OCI-LY1 (cell line): ENCODE measurements around the gene FAM131C.

Source experiments
- H2AFZ ChIP-seq: fragments of 200-600 bp; sonication (generic), shearing (Covaris generic); 2 replicates; pipeline ENCODE4 v1.6.0; 2014; ENCODE audit warnings: antibody characterized with exemption, mild to moderate bottlenecking, low read length
- H3F3A ChIP-seq: fragments of 200-600 bp; sonication (generic), shearing (Covaris generic); 2 replicates; pipeline ENCODE4 v1.6.0; 2014; ENCODE audit warnings: mild to moderate bottlenecking, antibody characterized with exemption, low read length, moderate library complexity; ENCODE audit not compliant: insufficient read depth
- H3K27ac ChIP-seq: fragments of 200-600 bp; sonication (generic); 2 replicates; pipeline ENCODE4 v1.5.1; 2014; ENCODE audit warnings: low read length, mixed run types, mild to moderate bottlenecking, low read depth; ENCODE audit not compliant: poor library complexity, severe bottlenecking
- H3K27me3 ChIP-seq: fragments of 200-600 bp; sonication (generic); 2 replicates; pipeline ENCODE4 v1.6.0; 2014; ENCODE audit warnings: antibody characterized with exemption, mild to moderate bottlenecking, low read length, moderate library complexity; ENCODE audit not compliant: insufficient read depth
- H3K36me3 ChIP-seq: fragments of 200-600 bp; sonication (generic); 2 replicates; pipeline ENCODE4 v1.6.1; 2014; ENCODE audit warnings: mild to moderate bottlenecking, antibody characterized with exemption, low read length, moderate library complexity, mixed read lengths; ENCODE audit not compliant: insufficient read depth
- H3K4me1 ChIP-seq: fragments of 200-600 bp; sonication (generic); 2 replicates; pipeline ENCODE4 v1.5.1; 2014; ENCODE audit warnings: mild to moderate bottlenecking, low read length, moderate library complexity; ENCODE audit not compliant: insufficient read depth, severe bottlenecking
- H3K4me2 ChIP-seq: fragments of 200-600 bp; sonication (generic), shearing (Covaris generic); 2 replicates; pipeline ENCODE4 v1.6.1; 2014; ENCODE audit warnings: low read length
- H3K4me3 ChIP-seq: fragments of 200-600 bp; sonication (generic); 2 replicates; pipeline ENCODE4 v1.5.1; 2014; ENCODE audit warnings: low read length, low read depth, mild to moderate bottlenecking, mixed read lengths; ENCODE audit not compliant: poor library complexity, severe bottlenecking
- H3K79me2 ChIP-seq: fragments of 200-600 bp; shearing (Covaris generic); 2 replicates; pipeline ENCODE4 v1.6.1; 2016; ENCODE audit warnings: mixed run types, low read length, mixed read lengths; ENCODE audit not compliant: insufficient read depth
- H3K9ac ChIP-seq: fragments of 200-600 bp; sonication (generic), shearing (Covaris generic); 2 replicates; pipeline ENCODE4 v1.6.1; 2014; ENCODE audit warnings: mild to moderate bottlenecking, low read length, mixed read lengths
- H3K9me2 ChIP-seq: fragments of 200-600 bp; sonication (generic), shearing (Covaris generic); 2 replicates; pipeline ENCODE4 v1.6.1; 2014; ENCODE audit warnings: low read depth, mild to moderate bottlenecking, low read length, mixed read lengths
- H3K9me3 ChIP-seq: fragments of 200-600 bp; shearing (Covaris generic); 2 replicates; pipeline ENCODE4 v1.6.1; 2014; ENCODE audit warnings: low read length, mixed read lengths
- H4K20me1 ChIP-seq: fragments of 200-600 bp; sonication (generic), shearing (Covaris generic); 2 replicates; pipeline ENCODE4 v1.6.0; 2016; ENCODE audit warnings: mild to moderate bottlenecking, low read length; ENCODE audit not compliant: insufficient read depth
- EZH2 ChIP-seq: fragments of 200-600 bp; sonication (generic), shearing (Covaris generic); IDR thresholded peaks from 2 replicates; pipeline ENCODE4 v1.8.0; 2017; ENCODE audit warnings: borderline replicate concordance, mixed run types, mild to moderate bottlenecking, antibody characterized with exemption, low read length, moderate library complexity, mixed read lengths
- TF ChIP-seq, protein P1 (sequence below): fragments of 200-600 bp; sonication (generic), shearing (Covaris generic); IDR thresholded peaks from 2 replicates; pipeline ENCODE4 v1.5.1; 2017; ENCODE audit warnings: mild to moderate bottlenecking, antibody characterized with exemption, low read length, moderate library complexity, mixed read lengths

FAM131C gene

DNA sequence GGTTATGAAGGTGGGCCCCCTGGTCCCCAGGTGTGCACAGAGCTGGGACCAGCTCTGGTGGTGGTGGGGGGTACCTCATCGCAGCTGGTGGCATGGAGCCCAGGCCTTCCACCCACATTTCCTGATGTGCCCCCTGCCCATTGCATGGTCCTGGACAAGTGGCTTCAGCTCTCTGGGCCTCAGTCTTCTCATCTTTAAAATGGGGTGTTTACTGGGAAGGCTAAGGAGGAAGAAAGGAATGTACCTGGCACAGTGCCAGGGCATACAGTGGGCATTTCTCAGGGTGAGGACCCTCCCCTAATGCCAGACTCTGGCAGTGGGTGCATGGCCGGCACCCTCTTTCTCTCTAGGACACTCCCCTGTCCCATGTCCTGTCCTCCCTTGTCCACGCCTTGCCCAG, 22.4 kb downstream of the FAM131C start:
- Histone ChIP-seq H3K79me2 (no peaks in the 10 kb centered on the region), H4K20me1 (no peaks in the 10 kb centered on the region), H3K9me3 (no peaks in the 10 kb centered on the region), H3K4me1 (no peaks in the 10 kb centered on the region), H3K36me3 (no peaks in the 10 kb centered on the region), H3K9ac (no peak overlapping the region), H3K4me3 (no peak overlapping the region), H3K4me2 (no peak overlapping the region), H3K9me2 (no peaks in the 10 kb centered on the region), H3K27me3 (no peaks in the 10 kb centered on the region; the same call in 1 of the 2 replicates), H2AFZ (no peak overlapping the region), H3K27ac (no peak overlapping the region), H3F3A (no peaks in the 10 kb centered on the region)
- TF ChIP-seq, protein P1, sequence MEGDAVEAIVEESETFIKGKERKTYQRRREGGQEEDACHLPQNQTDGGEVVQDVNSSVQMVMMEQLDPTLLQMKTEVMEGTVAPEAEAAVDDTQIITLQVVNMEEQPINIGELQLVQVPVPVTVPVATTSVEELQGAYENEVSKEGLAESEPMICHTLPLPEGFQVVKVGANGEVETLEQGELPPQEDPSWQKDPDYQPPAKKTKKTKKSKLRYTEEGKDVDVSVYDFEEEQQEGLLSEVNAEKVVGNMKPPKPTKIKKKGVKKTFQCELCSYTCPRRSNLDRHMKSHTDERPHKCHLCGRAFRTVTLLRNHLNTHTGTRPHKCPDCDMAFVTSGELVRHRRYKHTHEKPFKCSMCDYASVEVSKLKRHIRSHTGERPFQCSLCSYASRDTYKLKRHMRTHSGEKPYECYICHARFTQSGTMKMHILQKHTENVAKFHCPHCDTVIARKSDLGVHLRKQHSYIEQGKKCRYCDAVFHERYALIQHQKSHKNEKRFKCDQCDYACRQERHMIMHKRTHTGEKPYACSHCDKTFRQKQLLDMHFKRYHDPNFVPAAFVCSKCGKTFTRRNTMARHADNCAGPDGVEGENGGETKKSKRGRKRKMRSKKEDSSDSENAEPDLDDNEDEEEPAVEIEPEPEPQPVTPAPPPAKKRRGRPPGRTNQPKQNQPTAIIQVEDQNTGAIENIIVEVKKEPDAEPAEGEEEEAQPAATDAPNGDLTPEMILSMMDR: no peak
- TF ChIP-seq EZH2: no peak

DNA sequence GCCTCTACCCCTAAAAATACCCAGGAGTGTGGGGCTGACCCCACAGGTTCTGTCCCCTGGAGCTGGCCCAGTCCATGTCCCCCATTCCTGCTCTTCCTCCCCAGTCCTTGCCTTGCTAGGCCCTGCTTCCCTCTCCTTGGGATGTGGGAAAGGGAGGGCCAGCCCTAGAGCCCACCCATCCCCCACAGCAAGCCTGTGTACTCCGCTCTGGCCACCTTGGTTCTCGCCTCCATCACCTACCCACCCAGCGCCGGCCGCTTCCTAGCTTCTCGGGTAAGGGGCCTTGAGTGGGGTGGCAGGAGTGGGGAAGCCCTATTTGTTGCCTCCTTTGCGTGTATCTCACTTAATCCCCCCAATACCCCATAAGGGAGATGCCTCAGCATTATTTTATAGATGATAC, 23.1 kb downstream of the FAM131C start:
- H3K27me3 ChIP-seq: no peaks in the 10 kb centered on the region; the same call in 1 of the 2 replicates
- no peaks in the 10 kb centered on the region for H3K9me2 ChIP-seq
- no peak overlapping the region for H3K27ac ChIP-seq
- H3K9me3 ChIP-seq: no peaks in the 10 kb centered on the region
- no peaks in the 10 kb centered on the region for H3K79me2 ChIP-seq
- no peaks in the 10 kb centered on the region for H3F3A ChIP-seq
- H3K36me3 ChIP-seq: no peaks in the 10 kb centered on the region
- H3K4me3 ChIP-seq: no peak overlapping the region
- no peak overlapping the region for H2AFZ ChIP-seq
- no peaks in the 10 kb centered on the region for H4K20me1 ChIP-seq
- H3K9ac ChIP-seq: no peak overlapping the region
- TF ChIP-seq EZH2: no peak
- TF ChIP-seq, protein P1: no peak
- no peak overlapping the region for H3K4me2 ChIP-seq
- H3K4me1 ChIP-seq: no peaks in the 10 kb centered on the region

DNA sequence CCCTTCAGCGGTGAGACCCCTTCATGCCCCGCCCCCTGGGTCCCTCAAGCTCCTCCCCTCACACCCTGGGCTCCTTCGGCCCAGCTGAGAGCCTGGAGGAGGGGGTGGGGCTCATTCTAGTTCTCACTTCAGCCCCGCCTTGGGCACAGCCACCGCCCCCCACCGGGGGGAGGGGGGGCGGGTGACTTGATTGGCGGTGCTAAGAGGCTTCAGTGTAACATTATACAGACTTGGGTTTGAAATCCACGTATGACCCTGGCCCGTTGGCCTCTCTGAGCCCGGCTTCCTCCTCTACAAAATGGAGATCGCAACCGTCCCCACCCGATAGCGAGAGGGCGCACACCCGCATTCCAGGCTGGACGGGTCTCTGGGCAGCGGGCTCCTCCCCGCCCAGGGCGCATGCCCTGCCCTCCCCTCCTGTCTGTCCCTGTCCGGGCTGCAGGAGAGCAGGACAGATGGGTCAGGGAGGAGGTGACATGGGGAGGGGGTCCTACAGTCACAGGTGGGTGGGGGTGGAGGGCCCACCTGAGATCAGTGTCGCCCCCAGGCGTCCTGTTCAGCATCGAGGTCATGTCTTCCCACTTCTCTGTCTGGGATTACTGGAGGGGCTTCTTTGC, 24.8 kb downstream of the FAM131C start:
- TF ChIP-seq, protein P1: no peak
- TF ChIP-seq EZH2: no peak
- no peak overlapping the region for H2AFZ ChIP-seq
- no peaks in the 10 kb centered on the region for H4K20me1 ChIP-seq
- no peaks in the 10 kb centered on the region for H3F3A ChIP-seq
- no peak overlapping the region for H3K9ac ChIP-seq
- no peaks in the 10 kb centered on the region for H3K9me2 ChIP-seq
- no peak overlapping the region for H3K4me3 ChIP-seq
- no peaks in the 10 kb centered on the region for H3K9me3 ChIP-seq
- H3K27me3 ChIP-seq: no peaks in the 10 kb centered on the region; the same call in 1 of the 2 replicates
- no peaks in the 10 kb centered on the region for H3K36me3 ChIP-seq
- no peak overlapping the region for H3K4me2 ChIP-seq
- no peaks in the 10 kb centered on the region for H3K4me1 ChIP-seq
- no peak overlapping the region for H3K27ac ChIP-seq
- H3K79me2 ChIP-seq: no peaks in the 10 kb centered on the region
